IPS-18a (cell line): ENCODE data around the gene ANKS1B.

Source experiments
- H3K27ac ChIP-seq: one replicate; pipeline ENCODE4 v1.5.1; 2013; ENCODE audit warnings: low read length
- H3K27me3 ChIP-seq: one replicate; pipeline ENCODE4 v1.6.1; 2013; ENCODE audit warnings: mild to moderate bottlenecking, low read length; ENCODE audit not compliant: control insufficient read depth, insufficient read depth
- H3K36me3 ChIP-seq: one replicate; pipeline ENCODE4 v1.6.1; 2013; ENCODE audit warnings: low read depth, low read length; ENCODE audit not compliant: control insufficient read depth
- H3K4me1 ChIP-seq: one replicate; pipeline ENCODE4 v1.6.1; 2013; ENCODE audit warnings: low read depth, low read length; ENCODE audit not compliant: control insufficient read depth
- H3K4me3 ChIP-seq: one replicate; pipeline ENCODE4 v1.5.1; 2013; ENCODE audit warnings: low read length
- H3K9ac ChIP-seq: one replicate; pipeline ENCODE4 v1.6.1; 2013; ENCODE audit warnings: mild to moderate bottlenecking, low read length, moderate library complexity
- H3K9me3 ChIP-seq: one replicate; pipeline ENCODE4 v1.6.1; 2013; ENCODE audit warnings: low read depth, low read length; ENCODE audit not compliant: control insufficient read depth

Gene ANKS1B

DNA sequence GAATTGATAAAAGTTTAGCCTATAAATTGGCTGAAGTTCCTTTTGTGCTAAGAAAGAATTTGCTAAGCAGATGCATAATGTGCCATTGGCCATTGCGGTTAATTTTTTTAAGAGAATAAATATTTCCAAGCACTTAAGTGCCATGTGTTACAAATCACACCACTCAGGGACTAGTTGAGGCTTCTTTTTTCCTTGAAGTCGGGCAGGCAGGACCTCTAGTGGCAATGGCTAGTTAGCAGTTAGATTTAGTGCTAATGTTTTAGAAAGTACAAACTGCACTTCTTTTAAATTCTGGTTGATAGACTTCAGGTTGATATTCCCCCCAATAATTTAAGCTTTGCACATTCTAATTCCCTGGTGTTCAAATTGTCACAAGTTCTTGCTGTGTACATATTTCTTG, 1045.4 kb downstream of the ANKS1B start:
- Histone ChIP-seq H3K4me3 (no peak overlapping the region), H3K36me3 (no peaks in the 10 kb centered on the region), H3K4me1 (no peaks in the 10 kb centered on the region), H3K9me3 (no peaks in the 10 kb centered on the region), H3K27ac (no peak overlapping the region), H3K27me3 (no peaks in the 10 kb centered on the region), H3K9ac (no peak overlapping the region)

- H3K9me3 ChIP-seq: no peaks in the 10 kb centered on the region
- H3K27ac ChIP-seq: no peak overlapping the region
- H3K4me3 ChIP-seq: no peak overlapping the region
- no peaks in the 10 kb centered on the region for H3K4me1 ChIP-seq
- H3K36me3 ChIP-seq: no peaks in the 10 kb centered on the region
- H3K9ac ChIP-seq: no peak overlapping the region
- H3K27me3 ChIP-seq: no peaks in the 10 kb centered on the region
Measured at GRCh38 chr12:98935847-98936246, 1048.9 kb downstream of the ANKS1B start.

DNA sequence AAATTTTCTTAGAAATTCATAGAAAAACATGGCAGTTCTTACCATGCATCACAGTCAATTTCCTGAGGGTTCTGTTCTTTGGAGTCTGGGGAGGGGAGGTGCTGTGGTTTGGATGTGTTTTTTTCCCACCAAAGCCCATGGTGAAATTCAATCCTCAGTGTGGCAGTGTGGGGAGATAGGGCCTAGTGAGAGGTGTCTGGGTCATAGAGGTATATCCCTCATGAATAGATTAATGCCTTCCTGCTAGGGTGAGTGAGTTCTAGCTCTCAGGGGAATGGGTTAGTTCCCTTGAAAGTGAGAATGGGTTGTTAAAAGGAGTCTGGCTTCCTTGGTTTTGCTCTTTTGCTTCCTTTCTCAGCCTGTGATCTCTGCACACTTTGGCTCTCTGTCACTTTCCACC, 1061.9 kb downstream of the ANKS1B start:
- no peaks in the 10 kb centered on the region for H3K9me3 ChIP-seq
- H3K27ac ChIP-seq: no peak overlapping the region
- no peaks in the 10 kb centered on the region for H3K27me3 ChIP-seq
- H3K9ac ChIP-seq: no peak overlapping the region
- H3K4me3 ChIP-seq: no peak overlapping the region
- H3K36me3 ChIP-seq: no peaks in the 10 kb centered on the region
- H3K4me1 ChIP-seq: no peaks in the 10 kb centered on the region

- no peaks in the 10 kb centered on the region for H3K4me1 ChIP-seq
- H3K4me3 ChIP-seq: no peak overlapping the region
- no peak overlapping the region for H3K27ac ChIP-seq
- H3K9ac ChIP-seq: no peak overlapping the region
- no peaks in the 10 kb centered on the region for H3K36me3 ChIP-seq
- H3K9me3 ChIP-seq: no peaks in the 10 kb centered on the region
- H3K27me3 ChIP-seq: no peaks in the 10 kb centered on the region
Measured at GRCh38 chr12:98918176-98918863, 1066.4 kb downstream of the ANKS1B start.

- Histone ChIP-seq H3K27me3 (no peaks in the 10 kb centered on the region), H3K4me3 (no peak overlapping the region), H3K4me1 (no peaks in the 10 kb centered on the region), H3K36me3 (no peaks in the 10 kb centered on the region), H3K9me3 (no peaks in the 10 kb centered on the region), H3K27ac (no peak overlapping the region), H3K9ac (no peak overlapping the region)
Measured at GRCh38 chr12:98916106-98916505, 1068.6 kb downstream of the ANKS1B start.

GRCh38 chr12:98912401-98912974, 1072.2 kb downstream of the ANKS1B start:
- Histone ChIP-seq H3K4me3 (no peak overlapping the region), H3K9me3 (no peaks in the 10 kb centered on the region), H3K36me3 (no peaks in the 10 kb centered on the region), H3K4me1 (peaks cover 9% of the 10 kb centered on the region), H3K27ac (no peak overlapping the region), H3K9ac (no peak overlapping the region), H3K27me3 (no peaks in the 10 kb centered on the region)

DNA sequence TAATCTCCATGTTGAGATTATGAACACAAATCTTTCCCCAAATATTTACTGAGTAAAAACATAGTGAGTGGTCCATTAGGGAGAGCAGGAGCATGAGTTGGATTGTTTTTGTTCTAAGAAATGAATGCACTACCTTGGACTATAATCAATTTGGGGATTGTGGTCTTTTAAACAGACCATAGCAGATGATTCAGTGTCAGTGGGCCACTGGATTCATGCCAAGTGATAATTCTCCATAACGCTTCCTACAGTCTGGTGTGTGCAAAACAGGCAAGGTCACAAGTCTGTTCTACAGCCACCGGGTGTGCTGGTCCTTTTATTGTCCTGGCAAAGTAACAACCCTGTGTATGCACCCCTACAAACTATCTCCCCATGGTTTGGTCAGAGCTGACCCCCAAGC, 1073.3 kb downstream of the ANKS1B start:
- Histone ChIP-seq H3K4me1 (peaks cover 9% of the 10 kb centered on the region), H3K9ac (no peak overlapping the region), H3K36me3 (no peaks in the 10 kb centered on the region), H3K27ac (no peak overlapping the region), H3K9me3 (no peaks in the 10 kb centered on the region), H3K4me3 (no peak overlapping the region), H3K27me3 (no peaks in the 10 kb centered on the region)

DNA sequence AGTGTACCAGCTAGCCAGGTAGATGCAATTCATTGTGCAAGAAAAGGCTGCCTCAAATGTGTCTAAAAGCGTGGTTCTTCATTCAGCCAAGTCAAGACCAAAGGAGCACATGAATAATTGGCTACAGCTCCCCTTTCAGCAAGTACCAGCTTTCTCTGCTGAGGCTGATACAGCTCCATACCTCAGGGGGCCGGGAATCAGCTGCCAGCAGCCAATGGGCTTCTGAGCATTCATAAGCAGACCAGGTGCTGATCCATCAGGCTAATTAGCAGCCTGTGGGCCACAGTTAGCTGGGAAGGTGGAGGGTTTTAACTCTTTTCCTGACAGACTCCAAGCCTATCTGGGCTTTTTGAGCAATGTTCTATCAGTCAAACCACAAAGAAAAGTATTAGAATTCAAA, 1075.0 kb downstream of the ANKS1B start:
- Histone ChIP-seq H3K9ac (no peak overlapping the region), H3K4me3 (no peak overlapping the region), H3K27me3 (no peaks in the 10 kb centered on the region), H3K9me3 (no peaks in the 10 kb centered on the region), H3K36me3 (no peaks in the 10 kb centered on the region), H3K27ac (no peak overlapping the region), H3K4me1 (peaks cover 9% of the 10 kb centered on the region)

GRCh38 chr12:98908866-98909265, 1075.9 kb downstream of the ANKS1B start:
- Histone ChIP-seq H3K9ac (no peak overlapping the region), H3K27ac (no peak overlapping the region), H3K4me3 (no peak overlapping the region), H3K4me1 (peaks cover 9% of the 10 kb centered on the region), H3K27me3 (no peaks in the 10 kb centered on the region), H3K9me3 (no peaks in the 10 kb centered on the region), H3K36me3 (no peaks in the 10 kb centered on the region)

DNA sequence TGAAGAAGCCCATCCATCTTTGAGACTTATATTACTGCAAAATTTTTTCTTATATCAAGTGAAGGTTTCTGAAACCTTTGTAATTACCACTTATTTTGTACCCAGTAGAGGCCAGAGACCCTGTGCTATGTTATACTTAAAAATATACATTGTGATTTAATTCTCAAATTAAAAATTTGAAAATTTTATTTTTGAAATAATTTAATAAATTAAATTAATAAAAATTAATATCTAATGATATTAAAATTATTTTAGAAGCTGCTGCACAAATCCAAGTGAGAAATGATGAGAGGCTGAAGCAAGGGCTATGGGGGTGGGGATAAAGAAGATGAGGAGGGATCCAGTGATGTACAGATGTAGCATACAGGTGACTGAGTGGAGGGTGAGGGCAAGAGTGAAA, 1080.9 kb downstream of the ANKS1B start:
- H3K4me1 ChIP-seq: no peaks in the 10 kb centered on the region
- no peaks in the 10 kb centered on the region for H3K27me3 ChIP-seq
- no peak overlapping the region for H3K27ac ChIP-seq
- no peak overlapping the region for H3K4me3 ChIP-seq
- H3K9me3 ChIP-seq: no peaks in the 10 kb centered on the region
- no peak overlapping the region for H3K9ac ChIP-seq
- no peaks in the 10 kb centered on the region for H3K36me3 ChIP-seq

DNA sequence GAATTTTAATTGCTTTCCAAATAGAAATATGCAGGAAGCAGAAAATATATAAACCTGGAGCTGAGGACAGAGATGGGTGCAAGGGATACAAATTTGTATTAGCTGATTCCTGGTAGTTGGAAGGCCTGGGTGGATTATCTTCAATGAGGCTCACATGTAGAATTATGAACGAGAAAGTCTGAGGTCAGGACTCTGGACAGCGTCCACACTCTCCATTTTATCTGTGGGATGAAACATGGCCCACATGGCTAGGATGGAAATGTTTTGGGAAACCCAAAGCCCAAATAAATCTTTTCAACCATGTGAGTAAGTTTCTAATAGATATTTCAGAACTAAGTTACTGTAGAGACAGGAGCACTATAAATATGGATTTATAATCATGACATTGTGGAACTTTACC, 1083.5 kb downstream of the ANKS1B start:
- Histone ChIP-seq H3K9ac (no peak overlapping the region), H3K4me3 (no peak overlapping the region), H3K36me3 (no peaks in the 10 kb centered on the region), H3K4me1 (no peaks in the 10 kb centered on the region), H3K27ac (no peak overlapping the region), H3K27me3 (peaks cover 17% of the 10 kb centered on the region), H3K9me3 (no peaks in the 10 kb centered on the region)

GRCh38 chr12:98896938-98897337, 1087.8 kb downstream of the ANKS1B start:
- Histone ChIP-seq H3K4me3 (no peak overlapping the region), H3K27me3 (peaks cover 56% of the 10 kb centered on the region), H3K36me3 (no peaks in the 10 kb centered on the region), H3K9ac (no peak overlapping the region), H3K9me3 (no peaks in the 10 kb centered on the region), H3K27ac (no peak overlapping the region), H3K4me1 (peaks cover 14% of the 10 kb centered on the region)
